WERI-Rb-1 (cell line): ENCODE results near the gene TMX3.

ENCODE experiments used
- DNase-seq: peaks from one replicate; pipeline ENCODE4 v3.0.0-alpha.2; 2020
- H3K27ac ChIP-seq: fragments of 250-450 bp; sonication (Bioruptor Pico); 2 replicates; pipeline ENCODE4 v1.5.1; 2020; ENCODE audit warnings: mild to moderate bottlenecking, moderate library complexity
- H3K27me3 ChIP-seq: fragments of 250-450 bp; sonication (Bioruptor Pico); 2 replicates; pipeline ENCODE4 v1.5.1; 2021; ENCODE audit warnings: mild to moderate bottlenecking, low read depth, moderate library complexity; ENCODE audit not compliant: insufficient read depth, severe bottlenecking
- H3K36me3 ChIP-seq: fragments of 250-450 bp; sonication (Bioruptor Pico); 2 replicates; pipeline ENCODE4 v1.5.1; 2020; ENCODE audit warnings: mild to moderate bottlenecking, moderate library complexity
- H3K4me3 ChIP-seq: 2 replicates; pipeline ENCODE4 v1.5.1; 2011; ENCODE audit warnings: low read depth, mild to moderate bottlenecking, control low read depth, low read length
- H3K9me3 ChIP-seq: fragments of 250-450 bp; sonication (Bioruptor Pico); 2 replicates; pipeline ENCODE4 v1.5.1; 2021; ENCODE audit warnings: mild to moderate bottlenecking, moderate library complexity; ENCODE audit not compliant: severe bottlenecking
- CTCF ChIP-seq: IDR thresholded peaks from 2 replicates; pipeline ENCODE4 v1.5.1; 2011; ENCODE audit warnings: low read depth, mild to moderate bottlenecking, control low read depth, inconsistent platforms, low read length

Gene TMX3

GRCh38 chr18:68740966-68741365 is 26.1 kb upstream of the TMX3 start:
- Histone ChIP-seq H3K4me3 (no peak overlapping the region), H3K27ac (no peak overlapping the region), H3K27me3 (no peaks in the 10 kb centered on the region), H3K9me3 (no peaks in the 10 kb centered on the region), H3K36me3 (no peaks in the 10 kb centered on the region)
- TF ChIP-seq CTCF, result no peak
- DNase-seq, result no peak

- Histone ChIP-seq H3K4me3 (no peak overlapping the region), H3K27ac (no peak overlapping the region), H3K27me3 (no peaks in the 10 kb centered on the region), H3K9me3 (no peaks in the 10 kb centered on the region), H3K36me3 (no peaks in the 10 kb centered on the region)
- no peak for TF ChIP-seq CTCF
- DNase-seq, result no peak
These were observed 24.6 kb upstream of the TMX3 start for GRCh38 chr18:68739462-68739861.

DNA sequence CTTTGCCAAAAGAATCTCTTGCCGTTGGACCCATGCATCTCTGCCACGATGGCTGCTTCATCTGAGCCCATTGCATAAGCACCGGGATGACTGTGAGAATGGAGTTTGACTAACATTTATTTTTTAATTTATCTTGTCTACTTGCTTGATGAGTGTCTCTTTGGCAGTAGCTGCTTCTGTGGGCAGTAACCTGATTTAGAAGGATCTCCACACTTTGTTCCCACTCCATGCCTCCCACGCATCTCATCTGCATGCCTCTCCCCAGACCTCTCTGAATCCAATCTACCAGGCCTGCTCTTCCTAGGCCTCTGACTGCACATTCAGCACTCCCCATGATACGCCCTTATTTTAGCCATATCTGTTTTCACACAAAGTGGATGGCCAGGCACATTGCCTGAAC is 23.7 kb upstream of the TMX3 start:
- no peak for DNase-seq

DNA sequence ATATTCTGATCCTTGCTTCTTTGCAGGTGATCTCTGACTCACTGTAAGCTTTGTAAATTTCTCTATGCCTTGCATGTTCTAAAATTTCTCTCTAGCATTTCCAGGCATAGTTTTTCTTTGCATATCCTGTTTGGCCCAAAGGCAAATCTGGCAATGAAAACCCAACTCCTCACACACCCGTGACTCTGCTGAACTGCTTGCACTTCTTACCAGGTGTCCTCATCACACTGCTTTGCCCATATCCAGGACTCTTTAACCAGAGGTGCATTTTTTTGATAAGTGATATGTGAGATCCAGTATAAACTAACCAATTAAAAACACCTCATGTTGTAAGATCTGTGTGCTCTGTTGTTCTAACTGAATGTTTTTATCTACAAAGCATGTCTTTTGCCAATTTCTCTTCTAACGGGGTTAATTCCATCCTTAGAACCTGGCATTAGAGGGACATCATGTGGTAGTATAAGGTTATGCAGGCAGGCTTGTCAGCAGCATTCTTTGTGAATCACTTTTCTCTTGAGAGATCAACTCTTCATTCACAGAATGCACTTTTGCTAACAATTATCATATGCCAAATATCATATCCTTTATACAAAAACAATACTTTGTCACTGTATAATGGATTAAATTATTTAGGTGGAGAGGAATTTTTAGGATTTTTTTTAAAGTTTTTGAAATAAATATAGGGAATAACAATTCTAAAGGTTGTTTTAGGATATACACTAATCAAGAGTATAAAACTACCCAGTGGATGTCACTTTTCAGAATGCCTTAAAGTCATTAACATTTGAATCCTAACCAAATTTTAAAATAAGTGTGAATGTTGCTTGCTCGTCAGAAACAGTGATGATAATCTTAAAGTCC is 20.8 kb upstream of the TMX3 start:
- no peak for DNase-seq
- no peak overlapping the region for H3K4me3 ChIP-seq

More for the DNA sequence above, 23.7 kb upstream of the TMX3 start:
- H3K4me3 ChIP-seq, result no peak overlapping the region
- H3K9me3 ChIP-seq, result no peaks in the 10 kb centered on the region
- no peak overlapping the region for H3K27ac ChIP-seq
- no peak for TF ChIP-seq CTCF
- H3K36me3 ChIP-seq, result no peaks in the 10 kb centered on the region
- H3K27me3 ChIP-seq, result no peaks in the 10 kb centered on the region

GRCh38 chr18:68734308-68734707 is 19.4 kb upstream of the TMX3 start:
- H3K36me3 ChIP-seq, result no peaks in the 10 kb centered on the region
- H3K27ac ChIP-seq, result no peak overlapping the region
- no peak for TF ChIP-seq CTCF
- no peaks in the 10 kb centered on the region for H3K9me3 ChIP-seq
- no peaks in the 10 kb centered on the region for H3K27me3 ChIP-seq
- no peak for DNase-seq
- H3K4me3 ChIP-seq, result no peak overlapping the region

More for the DNA sequence above, 20.8 kb upstream of the TMX3 start:
- Histone ChIP-seq H3K9me3 (no peaks in the 10 kb centered on the region), H3K36me3 (no peaks in the 10 kb centered on the region), H3K27ac (no peak overlapping the region), H3K27me3 (no peaks in the 10 kb centered on the region)
- peak; percentile 36; the same call in 1 of the 2 replicates for TF ChIP-seq CTCF
